ENCODE measurements around the gene SULT1A1.
"Not testable (repeated sequence)": the region's sequence is repeated elsewhere in the genome, so short reads cannot be mapped to it uniquely, and the experiment has no call there.

GRCh38 chr16:28614561-28614960, 4.7 kb upstream of the SULT1A1 start:
- not testable (repeated sequence) for TF ChIP-seq CTCF (conservative IDR thresholded peaks at IDR 0.05; ENCODE audit: low read length); EZH2phosphoT487 (IDR thresholded peaks at IDR 0.05; ENCODE audit: borderline replicate concordance, low read depth, low read length)
